Natural killer cell (primary cell): ENCODE measurements around the gene OR56B1. TPM values are rescaled to one million over a fixed set of nuclear protein-coding genes. Genes with fewer than 3 reads are reported as not detected.

Source experiments
- ATAC-seq, 3 donors: fragments of 150-1000 bp in 2 of 3; fragments of 200-7000 bp in 1 of 3; cut with Tn5 transposase; 1 replicate in 1 of 3; 2 replicates in 2 of 3; pipeline ENCODE4 v1.10.0; 2021; ENCODE audit warnings: mild to moderate bottlenecking in 2 of 3, moderate library complexity in 2 of 3
- DNase-seq, 2 donors: peaks; one replicate each; pipeline versions ENCODE4 v3.0.0 to v3.0.0-alpha.2; 2013 to 2021; ENCODE audit warnings: mixed read lengths in 1 of 2
- H3K27ac ChIP-seq: one replicate; pipeline ENCODE4 v1.5.1; 2013; ENCODE audit warnings: mild to moderate bottlenecking, low read length
- H3K27me3 ChIP-seq: one replicate; pipeline ENCODE4 v1.6.1; 2013; ENCODE audit warnings: low read length; ENCODE audit not compliant: control insufficient read depth, insufficient read depth
- H3K36me3 ChIP-seq: one replicate; pipeline ENCODE4 v1.6.1; 2013; ENCODE audit warnings: low read length; ENCODE audit not compliant: control insufficient read depth, insufficient read depth
- H3K4me1 ChIP-seq: one replicate; pipeline ENCODE4 v1.6.1; 2013; ENCODE audit warnings: low read length; ENCODE audit not compliant: control insufficient read depth, insufficient read depth
- H3K4me3 ChIP-seq: one replicate; pipeline ENCODE4 v1.5.1; 2013; ENCODE audit warnings: low read length
- H3K9me3 ChIP-seq: one replicate; pipeline ENCODE4 v1.6.1; 2013; ENCODE audit warnings: low read length; ENCODE audit not compliant: control insufficient read depth, insufficient read depth
- H3K27ac Mint-ChIP-seq, 2 donors: one replicate each; pipeline ENCODE4 v1.8.0; 2022; ENCODE audit warnings: mild to moderate bottlenecking in 2 of 2, mixed read lengths in 2 of 2, moderate library complexity in 1 of 2
- H3K27me3 Mint-ChIP-seq, 2 donors: one replicate each; pipeline ENCODE4 v1.8.0; 2022; ENCODE audit warnings: low read depth in 2 of 2, mixed read lengths in 2 of 2
- H3K36me3 Mint-ChIP-seq: one replicate; pipeline ENCODE4 v1.8.0; 2022; ENCODE audit warnings: mixed read lengths
- H3K4me1 Mint-ChIP-seq, 2 donors: one replicate each; pipeline ENCODE4 v1.8.0; 2022; ENCODE audit warnings: mixed read lengths in 2 of 2
- H3K4me3 Mint-ChIP-seq: one replicate; pipeline ENCODE4 v1.8.0; 2022; ENCODE audit warnings: mild to moderate bottlenecking, moderate library complexity, mixed read lengths
- H3K9me3 Mint-ChIP-seq, 2 donors: one replicate each; pipeline ENCODE4 v1.8.0; 2022; ENCODE audit warnings: mixed read lengths in 2 of 2
- CTCF ChIP-seq: fragments of 200-600 bp; IDR thresholded peaks from one replicate; pipeline ENCODE4 v1.8.0; 2022; ENCODE audit warnings: antibody characterized with exemption
- WGBS: methylation state at CpG from one replicate; pipeline ENCODE4 v1.1.7; 2013; ENCODE audit warnings: missing lambda C conversion rate; ENCODE audit not compliant: insufficient coverage; 5-methylcytosine and 5-hydroxymethylcytosine counted together
- intact Hi-C: fragments of 100-400 bp; cut with micrococcal nuclease; formaldehyde crosslinking; loops from one replicate; pipeline ENCODE4 v1.14.2; 2022
- total RNA-seq, 4 donors: library from RNA; stranded (reverse); fragments of 120-200 nt in 1 of 4; gene quantifications; one replicate each; pipeline versions ENCODE4 v1.2.3 to v1.2.4, GENCODE V29; 2013 to 2022

Gene OR56B1
- total RNA-seq, 3 donors from 2014 or later (not counting 1 experiment from before 2014, with no cell fraction given) = 0.18 to 0.93 (median 0.42) TPM

DNA sequence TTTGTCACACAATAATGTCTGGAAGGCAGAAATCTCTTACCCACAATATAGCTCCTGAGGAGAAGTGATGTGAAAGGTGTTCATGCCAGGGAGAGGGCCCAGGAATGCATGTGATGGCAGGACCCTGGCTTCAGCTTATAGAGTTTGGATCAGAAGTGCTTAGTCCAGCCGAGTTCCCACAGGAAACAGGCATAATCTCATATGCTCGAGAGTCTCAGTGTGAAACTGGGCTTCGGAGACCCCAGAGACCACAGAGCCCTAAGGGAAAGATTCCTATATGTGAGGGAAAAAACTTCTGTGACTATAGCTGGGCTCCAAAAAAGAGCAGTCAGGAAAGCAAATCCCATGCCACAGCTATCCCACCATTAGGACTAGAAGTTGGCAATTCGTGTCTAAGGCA, 47.0 kb downstream of the OR56B1 start, which contains the start of gene OR52N5:
Gene OR52N5 (minus strand): TSS at position 101 of the 400 bp plus-strand sequence. CDS start 4,721 bp downstream, outside the sequence.
- TF ChIP-seq CTCF = no peak

More for the DNA sequence above, 47.0 kb downstream of the OR56B1 start, which contains the start of gene OR52N5:
- no peak for DNase-seq
- Mint-ChIP-seq H3K27ac (no peak within 1 kb of the TSS), H3K4me3 (no peak within 1 kb of the TSS), H3K36me3 (no peaks in the 10 kb centered on the region), H3K9me3 (no peaks in the 10 kb centered on the region), H3K27me3 (peaks cover 14 to 31% of the 10 kb centered on the region in 2 donors), H3K4me1 (no peaks in the 10 kb centered on the region)
- H3K4me1 ChIP-seq = no peaks in the 10 kb centered on the region
- H3K9me3 ChIP-seq = no peaks in the 10 kb centered on the region
- no peak for ATAC-seq
- no peaks in the 10 kb centered on the region for H3K36me3 ChIP-seq
- H3K27ac ChIP-seq = no peak within 1 kb of the TSS
- 57% methylated on average over 3 of the region's 4 CpGs for WGBS
- H3K4me3 ChIP-seq = no peak within 1 kb of the TSS
- intact Hi-C loops = no loop called here
- no peaks in the 10 kb centered on the region for H3K27me3 ChIP-seq

Other genes with a start within 250 kb of the OR56B1 start
- not detected for gene OR52D1, start 247.8 kb upstream of the OR56B1 start, total RNA-seq
- gene UBQLN3, start 226.5 kb upstream of the OR56B1 start, total RNA-seq = under 1 TPM in 2 of 3 donors, not detected in 1; 0.15 to 0.20 TPM
- gene UBQLNL, start 219.7 kb upstream of the OR56B1 start, total RNA-seq = 1 to 10 TPM in 1 of 3 donors, under 1 TPM in 1, not detected in 1; 0.61 to 1.3 TPM
- under 1 TPM; 0.26 to 0.95 (median 0.70) TPM for gene OR52H1, start 187.9 kb upstream of the OR56B1 start, total RNA-seq
- gene OR52B6, start 155.6 kb upstream of the OR56B1 start, total RNA-seq = not detected
- gene TRIM6, start 139.8 kb upstream of the OR56B1 start, total RNA-seq = 1 to 10 TPM in 1 of 3 donors, not detected in 2; 1.1 TPM
- gene TRIM34, start 111.4 kb upstream of the OR56B1 start, total RNA-seq = 10 to 100 TPM in 1 of 3 donors, 1 to 10 TPM in 2; 8.2 to 10.0 (median 9.9) TPM
- 10 to 100 TPM; 16.3 to 24.4 (median 20.2) TPM for gene TRIM5, start 51.4 kb upstream of the OR56B1 start, total RNA-seq
- gene TRIM22, start 46.7 kb upstream of the OR56B1 start, total RNA-seq = 100 to 1,000 TPM; 304 to 339 (median 334) TPM
- gene OR52N4, start 17.8 kb downstream of the OR56B1 start, total RNA-seq = 1 to 10 TPM; 1.2 to 2.1 (median 1.3) TPM
- gene OR52N5, start 46.9 kb downstream of the OR56B1 start, total RNA-seq = not detected
- gene OR52N1, start 54.8 kb downstream of the OR56B1 start, total RNA-seq = not detected
- gene OR52N2, start 72.5 kb downstream of the OR56B1 start, total RNA-seq = not detected
- not detected for gene OR52E6, start 105.4 kb downstream of the OR56B1 start, total RNA-seq
- gene OR52E8, start 121.2 kb downstream of the OR56B1 start, total RNA-seq = not detected
- not detected for gene OR52E4, start 144.2 kb downstream of the OR56B1 start, total RNA-seq
- not detected for gene OR52E5, start 156.8 kb downstream of the OR56B1 start, total RNA-seq
- gene OR56A3, start 205.8 kb downstream of the OR56B1 start, total RNA-seq = not detected
- gene OR56A5, start 232.0 kb downstream of the OR56B1 start, total RNA-seq = under 1 TPM in 1 of 3 donors, not detected in 2; 0.41 TPM